Kidney glomerular epithelial cell (primary cell): ENCODE data around the gene HDAC3.
"Not testable (repeated sequence)": the region's sequence is repeated elsewhere in the genome, so short reads cannot be mapped to it uniquely, and the experiment has no call there.

ENCODE experiments used
- DNase-seq: peaks from one replicate; lab custom pipeline; 2025; lab: John Stamatoyannopoulos, UW

Gene HDAC3

DNA sequence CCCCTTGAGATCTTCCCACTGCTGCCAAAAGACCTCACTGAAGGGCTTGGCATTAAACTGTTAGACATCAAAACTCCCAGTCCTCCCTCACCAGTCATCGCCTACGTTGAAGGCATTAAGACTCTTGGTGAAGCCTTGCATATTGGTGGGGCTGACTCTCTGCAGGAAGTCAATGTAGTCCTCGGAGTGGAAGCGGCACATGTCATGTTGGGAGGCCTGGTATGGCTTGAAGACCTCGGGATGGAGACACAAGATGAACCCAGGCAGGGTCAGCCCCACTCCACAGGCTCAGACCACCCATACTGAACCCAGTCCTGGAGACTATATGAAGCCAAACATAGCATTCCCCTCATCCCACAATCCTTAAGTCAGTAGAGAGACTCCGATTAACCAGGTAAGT, 1.9 kb downstream of the HDAC3 start:
- DNase-seq = no peak

DNA sequence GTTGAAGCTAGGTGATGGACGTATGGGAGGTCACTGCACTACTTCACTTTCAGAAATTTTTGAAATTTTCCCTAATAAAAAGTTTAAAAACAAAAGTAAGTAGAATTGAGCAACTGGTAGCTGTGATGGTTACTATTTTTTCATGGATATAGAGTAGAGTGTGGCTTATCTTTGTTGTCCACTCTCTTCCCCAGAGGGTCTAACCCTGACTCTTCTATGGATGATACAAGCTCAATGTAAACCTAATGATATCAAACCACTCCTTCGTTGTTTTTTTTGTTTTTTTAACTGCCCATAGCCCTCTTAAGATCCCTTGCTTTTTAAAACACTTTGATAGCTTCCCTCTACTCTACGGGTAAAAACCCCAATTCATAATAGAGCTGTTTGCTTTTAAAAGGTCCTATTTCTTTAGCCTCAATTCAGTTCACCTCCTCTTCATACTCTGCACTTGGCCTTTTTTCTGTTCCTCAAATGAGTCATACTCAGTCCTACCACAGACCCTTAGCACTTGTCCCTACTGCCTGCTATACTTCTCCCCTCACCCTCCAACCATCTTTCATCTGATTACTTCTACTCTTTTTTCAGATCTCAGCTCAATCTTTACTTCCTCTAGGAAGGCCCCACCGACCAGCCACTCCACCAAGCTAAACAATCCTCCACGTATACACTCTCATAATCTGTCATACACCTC, 2.6 kb downstream of the HDAC3 start:
- DNase-seq = no peak

DNA sequence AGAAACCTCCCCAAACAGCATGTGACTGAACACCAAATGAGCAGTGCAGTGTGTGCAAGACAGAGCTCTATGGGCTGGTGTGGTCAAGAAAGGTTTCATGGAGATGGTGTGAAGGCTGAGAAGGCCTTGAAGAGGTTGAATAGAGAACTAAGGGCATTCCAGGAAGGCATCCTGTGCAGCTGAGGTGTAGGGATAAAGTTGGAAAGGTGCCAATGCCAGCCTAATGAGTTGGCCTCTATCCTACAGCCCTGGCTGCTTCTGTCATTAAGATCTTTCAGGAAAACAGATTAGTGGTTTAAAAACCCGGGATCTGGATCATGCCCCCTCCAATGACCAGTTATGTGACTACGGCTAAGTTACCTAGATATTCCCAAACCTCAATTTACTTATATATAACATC, 4.0 kb downstream of the HDAC3 start:
- DNase-seq = no peak

DNA sequence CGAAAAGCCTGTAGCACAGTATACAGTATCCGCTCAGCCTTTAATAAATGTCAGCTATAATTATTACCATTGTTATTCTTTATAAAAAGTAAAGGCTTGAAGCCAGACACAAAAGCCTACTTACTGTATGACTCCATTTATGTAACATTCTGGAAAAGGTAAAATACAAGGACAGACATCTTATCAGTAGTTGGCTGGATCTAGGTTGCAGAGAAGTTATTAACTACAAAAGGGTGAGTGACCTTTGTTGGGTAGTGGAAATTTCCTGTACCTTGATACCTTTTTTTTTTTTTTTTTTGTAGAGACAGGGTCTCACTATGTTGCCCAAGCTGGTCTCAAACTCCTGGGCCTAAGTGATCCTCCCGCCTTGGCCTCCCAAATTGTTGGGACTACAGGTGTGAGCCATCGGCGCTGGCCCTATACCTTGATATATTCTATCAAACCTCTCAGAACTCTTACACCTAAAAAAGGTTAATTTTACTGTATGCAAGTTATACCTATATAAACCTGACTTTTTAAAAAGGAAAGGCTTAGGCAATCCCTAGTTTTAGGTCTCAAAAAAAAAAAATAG, 6.0 kb downstream of the HDAC3 start:
- no peak for DNase-seq

DNA sequence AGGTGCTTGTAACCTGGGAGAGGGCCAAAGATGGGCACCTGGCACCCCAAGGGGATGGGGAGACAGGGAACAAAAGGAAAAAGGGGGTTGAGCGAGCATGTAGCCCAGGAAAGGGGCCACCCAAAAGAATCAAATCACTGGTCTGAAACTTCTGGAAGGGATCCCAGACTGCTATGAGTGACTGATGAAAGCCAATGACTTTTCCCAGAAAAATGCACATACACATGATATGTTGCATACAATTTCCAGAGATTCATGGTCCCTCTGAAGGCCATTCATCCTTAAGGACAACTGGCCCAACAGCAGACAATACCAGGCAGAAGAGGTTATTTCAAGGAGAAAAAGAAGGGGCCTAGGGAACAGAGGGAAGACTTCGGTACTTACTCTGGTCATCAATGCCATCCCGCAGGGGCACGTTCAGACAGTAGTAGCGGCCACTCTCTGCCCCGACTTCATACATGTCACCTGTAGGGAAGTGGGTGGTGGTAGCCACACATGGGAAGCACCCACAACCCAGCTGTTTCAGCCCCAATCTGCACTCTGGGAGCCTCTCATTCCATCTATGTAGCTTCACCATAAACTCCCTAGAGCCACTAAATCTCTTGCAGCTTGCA, 8.4 kb downstream of the HDAC3 start:
- no peak for DNase-seq

DNA sequence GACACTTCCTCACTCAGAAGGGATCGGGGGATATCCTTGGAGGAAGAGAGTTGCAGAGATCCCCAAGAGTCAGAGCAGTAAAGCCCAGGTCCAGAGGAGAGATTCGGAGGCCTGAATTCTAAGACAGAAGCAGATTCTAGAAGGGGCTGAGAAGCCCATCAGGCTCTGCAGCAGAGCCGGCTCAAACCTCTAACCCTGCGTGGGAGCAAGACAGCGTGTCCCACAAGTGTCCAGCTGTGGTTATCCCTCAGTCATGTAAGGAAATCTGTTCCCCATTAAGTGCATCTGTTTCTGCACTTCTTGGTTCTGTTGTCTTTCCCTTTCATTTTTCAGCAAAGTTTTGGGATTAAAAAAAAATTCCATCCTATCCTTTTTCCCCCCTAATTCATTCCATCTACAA, 13.0 kb downstream of the HDAC3 start:
- no peak for DNase-seq

DNA sequence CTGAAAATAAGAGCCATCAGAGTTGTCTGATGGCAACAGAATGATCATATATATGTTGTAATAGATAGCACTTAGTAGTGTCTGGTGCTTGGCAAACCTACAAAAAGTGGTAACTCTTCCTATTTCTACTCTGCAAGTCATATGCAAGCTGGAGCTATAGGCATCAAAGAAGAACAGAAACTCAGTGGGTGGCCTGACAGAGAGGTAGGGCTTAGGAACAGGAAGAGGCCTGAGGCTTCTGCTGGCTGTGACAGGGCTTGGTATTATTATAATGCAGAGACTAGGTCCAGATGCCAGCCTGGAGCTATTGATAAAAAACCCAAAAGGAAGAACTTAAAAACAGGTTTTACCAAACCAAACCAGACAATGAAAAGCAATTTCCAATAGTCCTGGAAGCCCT, 13.5 kb downstream of the HDAC3 start:
- no peak for DNase-seq

DNA sequence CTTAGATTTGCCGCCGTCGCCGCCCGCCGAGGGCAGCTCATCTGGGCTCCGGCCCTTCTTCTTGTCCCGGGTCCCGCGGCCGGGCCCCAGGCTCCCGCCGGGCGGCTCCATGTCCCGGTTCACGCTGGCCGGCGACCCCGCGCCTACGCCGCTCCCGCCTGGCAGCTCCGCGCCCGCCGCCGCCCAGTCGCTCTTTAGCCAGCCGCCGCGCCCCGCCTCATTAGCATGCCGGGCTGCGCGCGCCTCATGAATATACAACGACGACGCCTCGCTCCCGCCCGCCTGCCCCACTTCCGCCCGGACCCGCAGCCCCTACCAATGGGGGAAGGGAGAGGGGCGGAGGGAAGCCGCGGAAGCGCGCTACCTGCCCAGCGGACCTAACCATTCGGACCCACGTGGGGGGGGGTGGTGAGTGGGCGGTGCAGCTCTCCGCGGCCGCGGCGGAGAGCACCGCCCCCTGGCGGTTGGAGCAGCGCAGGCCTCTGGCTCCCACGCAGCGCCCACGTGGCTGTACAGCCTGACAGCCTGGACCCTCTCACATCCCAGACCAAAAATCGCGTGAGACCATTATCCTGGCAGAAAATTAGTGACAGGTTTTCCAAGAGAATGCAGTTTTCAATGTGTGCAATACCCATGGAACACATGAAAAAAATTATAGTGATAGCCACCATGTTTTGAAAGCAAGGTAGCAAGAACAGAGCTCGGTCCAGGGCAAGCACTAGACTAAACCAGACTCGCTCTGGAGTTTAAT, 17.7 kb downstream of the HDAC3 start, which contains the start of gene DIAPH1:
TSS of gene DIAPH1 (minus strand) at position 197 of the 751 bp plus-strand sequence. CDS start at position 111, 86 bp downstream.
- DNase-seq = peak; percentile 93

DNA sequence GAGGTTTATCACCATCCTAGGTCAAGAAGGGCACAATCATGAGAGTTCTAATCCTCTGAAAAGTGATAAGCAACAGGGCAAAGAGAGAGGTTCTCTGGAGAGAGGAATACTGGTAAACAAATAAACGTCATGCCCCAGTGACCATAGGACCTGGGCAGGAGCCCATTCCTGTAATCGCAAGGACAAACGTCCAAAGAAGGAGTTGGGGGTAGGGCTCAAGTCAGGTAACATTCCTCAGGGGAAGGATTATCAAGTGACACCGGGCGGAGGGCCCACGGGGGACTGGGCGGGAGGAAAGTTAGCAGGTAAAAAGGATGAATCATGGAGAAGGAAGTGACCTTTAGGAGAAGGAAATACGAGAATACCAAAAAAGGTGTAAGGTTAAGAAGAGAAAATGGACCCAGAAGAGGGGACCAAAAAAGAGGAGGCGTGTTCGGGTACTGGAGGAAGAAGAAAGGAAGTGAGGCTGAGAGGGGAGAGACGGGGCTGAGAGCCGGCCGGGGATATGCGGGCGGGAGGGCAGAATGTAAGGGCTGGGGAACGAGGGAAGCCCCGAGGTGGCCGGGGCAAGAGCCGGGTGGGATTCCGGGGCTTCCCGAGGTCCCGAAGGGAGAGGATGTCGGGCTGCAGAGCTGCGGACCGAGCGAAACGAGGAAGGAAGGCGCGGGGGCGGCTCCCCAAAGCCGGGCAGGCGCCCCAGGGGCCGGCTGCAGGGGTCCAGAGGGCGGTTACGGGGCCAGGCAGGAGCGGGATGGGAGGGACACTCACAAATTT, 18.4 kb downstream of the HDAC3 start:
- DNase-seq = peak; percentile 67

DNA sequence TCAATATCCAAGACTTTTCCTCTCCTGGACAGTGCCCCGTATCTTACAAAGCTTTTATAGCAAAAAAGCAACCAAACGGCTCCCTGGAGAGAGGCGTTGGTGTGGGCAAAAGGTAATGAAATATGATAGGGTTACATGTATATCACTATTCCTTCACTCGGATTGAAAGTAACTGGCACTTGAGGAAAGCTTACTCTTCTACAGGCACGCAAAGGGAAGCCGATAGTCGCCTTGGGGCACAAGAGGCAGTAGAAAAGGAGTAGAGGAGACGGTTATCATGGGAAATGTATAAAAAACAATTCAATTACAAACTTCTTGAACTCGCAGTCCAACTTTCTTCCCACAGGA, 19.0 kb downstream of the HDAC3 start:
- DNase-seq = no peak

DNA sequence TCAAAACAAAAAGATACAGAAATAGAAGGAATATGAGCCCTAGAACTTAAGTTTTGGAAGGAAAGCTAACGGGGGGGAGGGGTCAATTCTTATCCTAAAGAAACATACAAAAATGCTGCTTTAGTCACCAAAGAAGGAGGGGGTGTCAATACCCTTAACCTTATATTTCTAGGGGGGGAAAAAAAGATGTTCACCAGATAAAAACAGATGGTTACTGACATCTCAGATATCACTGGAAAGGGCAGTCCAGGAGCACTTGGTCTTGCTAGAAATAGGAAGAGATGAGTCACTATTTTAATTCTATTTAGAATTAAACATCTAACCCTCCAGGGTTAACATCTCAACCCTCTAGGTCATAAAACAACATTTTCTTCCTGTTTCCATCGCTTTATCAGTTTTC, 19.5 kb downstream of the HDAC3 start:
- no peak for DNase-seq

DNA sequence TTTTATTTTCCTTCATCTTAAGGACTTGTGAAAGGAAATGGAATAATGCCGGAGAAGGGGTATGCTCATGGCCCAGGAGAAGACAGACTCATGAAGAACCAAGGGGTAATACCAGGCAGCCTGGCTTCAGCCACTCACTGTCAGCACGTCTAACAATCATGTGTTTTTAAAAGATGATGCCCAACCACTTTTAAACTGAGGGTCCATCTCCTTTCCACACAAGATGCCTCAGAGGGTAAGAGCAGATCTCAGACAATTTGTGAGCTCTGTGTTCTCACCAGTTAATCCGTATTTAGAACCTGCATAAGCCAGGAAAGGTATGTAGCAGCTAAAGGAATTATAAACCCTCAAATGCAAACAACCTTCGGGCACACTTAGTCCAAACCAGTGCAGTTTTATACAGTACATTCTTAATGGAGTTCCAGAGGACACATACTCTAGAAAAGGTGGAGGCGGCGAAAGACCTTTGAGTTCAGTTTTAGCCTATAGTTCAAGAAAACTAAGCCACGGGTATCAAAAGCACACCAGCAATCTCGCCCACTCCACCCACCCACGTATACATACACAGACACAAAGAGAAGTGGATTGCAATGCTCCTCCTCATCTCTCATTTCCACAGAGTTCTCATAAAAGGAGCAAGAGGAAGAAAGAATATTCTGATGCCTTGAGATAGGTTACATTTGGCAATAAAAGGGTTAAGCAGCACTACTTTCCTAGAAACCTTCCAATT, 20.5 kb downstream of the HDAC3 start:
- no peak for DNase-seq

DNA sequence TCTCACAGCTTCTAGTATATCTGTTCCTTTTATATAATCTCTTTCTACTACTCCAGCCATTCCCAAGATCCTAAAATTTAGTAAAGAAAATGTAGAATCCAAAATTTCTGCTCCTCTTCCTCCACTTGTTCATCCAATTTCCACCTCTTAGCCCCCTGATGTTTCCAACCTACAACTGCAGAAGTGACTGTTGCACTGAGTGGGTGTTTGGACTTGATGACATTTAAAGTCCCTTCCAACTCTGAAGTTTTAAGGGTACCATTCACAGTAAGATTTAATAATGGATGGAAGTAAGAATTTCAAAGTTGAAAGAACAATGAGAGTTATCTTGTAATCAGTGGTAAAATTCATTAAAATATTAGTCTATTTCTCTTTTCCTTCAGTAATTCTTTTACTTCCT, 23.3 kb downstream of the HDAC3 start:
- DNase-seq = no peak

DNA sequence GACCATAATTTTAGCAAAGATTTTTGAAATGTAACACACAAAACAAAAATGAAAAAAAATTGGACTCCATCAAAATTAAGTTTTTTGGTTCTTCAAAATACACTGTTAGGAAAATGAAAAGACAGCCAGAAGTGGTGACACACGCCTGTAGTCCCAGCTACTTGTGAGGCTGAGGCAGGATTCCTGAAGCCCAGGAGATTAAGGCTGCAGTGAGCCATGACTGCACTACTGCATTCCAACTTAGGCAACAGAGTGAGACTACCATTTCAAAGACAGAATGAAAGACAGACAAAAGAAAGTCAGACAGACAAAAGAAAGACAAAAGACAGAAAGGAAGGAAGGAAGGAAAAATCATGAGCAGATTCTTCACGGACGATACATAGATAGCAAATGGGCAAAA, 25.4 kb downstream of the HDAC3 start:
- DNase-seq = no peak

DNA sequence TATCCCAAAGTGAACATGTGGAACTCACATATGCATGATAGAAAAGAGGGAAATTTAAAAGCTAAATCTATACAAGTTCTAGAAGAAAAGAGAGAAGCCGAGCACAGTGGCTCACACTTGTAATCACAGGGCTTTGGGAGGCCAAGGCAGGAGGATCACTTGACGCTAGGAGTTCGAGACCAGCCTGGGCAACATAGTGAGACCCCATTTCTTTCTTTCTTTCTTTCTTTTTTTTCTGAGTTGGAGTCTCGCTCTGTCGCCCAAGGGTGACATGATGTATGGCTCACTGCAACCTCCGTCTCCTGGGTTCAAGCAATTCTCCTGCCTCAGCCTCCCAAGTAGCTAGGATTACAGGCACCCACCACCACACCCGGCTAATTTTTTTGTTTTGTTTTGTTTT, 26.7 kb downstream of the HDAC3 start:
- DNase-seq = not testable (repeated sequence)

DNA sequence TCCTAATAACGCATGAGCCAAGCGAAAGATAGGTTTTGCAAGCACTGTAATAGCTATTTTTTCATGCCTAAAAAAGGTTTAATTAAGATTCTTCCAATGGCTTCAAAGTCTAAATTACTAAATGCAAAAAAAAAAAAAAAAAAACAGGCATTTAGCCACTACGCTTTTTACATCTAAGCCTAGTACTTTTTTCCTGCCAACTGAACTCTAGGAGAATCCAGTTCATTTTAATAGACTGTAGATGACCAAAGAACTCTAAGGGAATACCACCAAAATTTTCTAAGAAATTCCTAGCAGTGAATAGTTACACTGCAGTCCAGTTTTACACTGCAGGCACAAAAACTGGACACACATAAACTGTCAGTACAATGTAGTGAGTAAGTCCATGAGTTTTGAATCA, 27.6 kb downstream of the HDAC3 start:
- DNase-seq = no peak

DNA sequence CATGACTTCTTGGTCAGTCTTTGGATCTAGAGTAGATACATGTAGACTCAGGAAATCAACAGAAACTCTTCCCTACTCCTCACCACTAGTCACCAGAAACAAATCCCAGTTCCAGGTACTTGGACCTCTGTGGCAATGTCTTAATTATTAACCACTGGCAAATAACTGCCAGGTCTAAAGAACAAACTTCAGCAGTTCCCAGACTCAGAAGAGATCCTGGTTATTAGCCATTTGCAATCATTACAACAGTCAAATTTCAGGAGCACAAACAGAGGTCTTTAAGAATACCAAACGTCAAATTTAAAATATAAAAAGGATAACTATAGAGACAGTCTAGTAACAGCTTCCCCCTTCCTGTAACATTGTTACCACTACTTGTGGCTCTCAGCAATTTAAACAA, 28.1 kb downstream of the HDAC3 start:
- peak; percentile 53 for DNase-seq

DNA sequence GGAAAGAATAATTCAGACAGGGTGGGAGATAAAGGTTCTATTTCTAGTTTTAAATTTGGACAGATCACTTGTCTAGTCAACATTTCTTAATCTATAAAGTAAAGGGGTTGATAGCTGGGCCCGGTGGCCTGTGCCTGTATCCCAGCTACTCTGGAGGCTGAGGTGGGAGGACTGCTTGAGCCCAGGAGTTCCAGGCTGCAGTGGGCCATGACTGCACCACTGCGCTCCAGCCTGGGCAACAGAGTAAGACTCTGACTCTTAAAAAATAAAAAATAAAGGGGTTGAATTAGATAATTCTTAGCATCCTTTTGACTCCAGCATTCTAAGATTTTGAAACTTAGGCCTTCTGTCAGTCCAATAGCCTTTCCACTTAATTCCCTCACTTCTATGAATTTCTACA, 28.6 kb downstream of the HDAC3 start:
- no peak for DNase-seq

DNA sequence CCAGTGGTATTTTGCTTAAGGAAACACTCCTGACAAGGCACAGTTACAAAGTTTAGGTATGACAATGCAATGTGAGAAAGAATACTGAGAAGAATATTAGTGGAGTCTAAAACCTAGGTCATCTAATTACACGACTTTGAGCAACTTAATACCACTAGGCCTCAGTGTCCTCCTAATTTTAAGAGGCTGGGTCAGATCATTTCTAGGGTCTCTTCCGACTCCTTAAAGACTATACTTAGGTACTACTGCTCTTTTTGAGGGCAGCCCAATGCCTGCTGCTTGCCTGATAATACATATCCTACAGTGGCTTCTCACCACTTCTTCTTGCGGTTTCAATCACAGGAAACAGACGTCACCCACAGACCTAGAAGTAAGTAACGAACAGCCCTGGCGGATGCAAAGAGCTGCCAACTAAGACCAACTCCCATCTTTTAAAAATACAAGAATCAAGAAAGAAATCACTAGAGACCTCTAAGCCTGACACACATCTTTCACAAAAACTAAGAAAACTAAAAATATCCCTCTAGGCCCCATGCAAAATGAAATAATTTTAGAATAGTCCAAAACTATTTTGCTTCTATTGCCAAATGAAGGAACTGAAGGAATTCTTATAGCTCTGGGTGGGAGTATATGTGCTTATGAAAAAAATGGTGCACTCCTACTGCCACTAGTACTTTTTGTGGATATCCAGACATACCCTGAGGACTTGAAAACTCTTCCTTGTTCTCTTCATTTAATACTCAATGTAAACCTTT, 30.9 kb downstream of the HDAC3 start:
- no peak for DNase-seq

DNA sequence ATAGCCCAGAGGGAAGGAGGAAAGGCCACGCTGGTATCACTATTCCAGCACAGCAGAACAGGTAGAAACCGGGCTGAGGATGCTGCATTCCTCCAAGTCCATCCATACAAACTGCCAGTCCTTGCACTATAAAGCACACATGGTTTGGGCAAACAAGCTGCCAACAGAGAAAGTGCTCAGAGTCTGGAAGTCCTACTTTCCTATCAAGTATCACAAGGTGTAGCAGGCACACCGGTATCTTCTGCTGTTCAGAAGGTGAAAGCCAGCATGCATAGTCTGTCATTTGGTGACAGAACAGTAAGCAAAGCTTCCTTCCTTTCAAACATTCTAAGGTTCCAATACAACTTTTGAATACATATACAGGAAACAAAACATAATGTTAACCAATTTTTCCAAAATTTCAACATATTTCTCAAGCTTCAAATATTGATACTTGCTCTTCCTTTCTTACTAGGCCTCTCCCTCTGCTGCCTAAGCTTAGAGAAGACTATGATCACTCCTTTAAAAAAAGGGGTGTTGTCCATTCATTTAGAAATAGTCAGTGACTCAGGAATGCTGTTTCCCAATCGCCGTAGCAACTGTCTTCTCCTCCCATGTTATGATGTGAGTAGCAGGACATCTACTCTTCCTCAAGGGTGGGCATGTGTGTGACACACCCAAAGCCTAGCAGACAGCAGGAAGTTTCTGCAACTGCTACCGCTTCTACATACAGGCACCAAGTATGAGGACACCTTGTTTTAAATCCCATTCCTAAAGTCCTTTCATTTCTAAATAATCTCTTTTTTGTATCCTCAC, 32.5 kb downstream of the HDAC3 start:
- DNase-seq = peak; percentile 59
